ENCODE results near the gene ATP2B2. TPM values are rescaled to one million over a fixed set of nuclear protein-coding genes. Genes with fewer than 3 reads are reported as not detected.

The ATP2B2 gene
- total RNA-seq, 1 experiment from 2014 or later, result not detected

DNA sequence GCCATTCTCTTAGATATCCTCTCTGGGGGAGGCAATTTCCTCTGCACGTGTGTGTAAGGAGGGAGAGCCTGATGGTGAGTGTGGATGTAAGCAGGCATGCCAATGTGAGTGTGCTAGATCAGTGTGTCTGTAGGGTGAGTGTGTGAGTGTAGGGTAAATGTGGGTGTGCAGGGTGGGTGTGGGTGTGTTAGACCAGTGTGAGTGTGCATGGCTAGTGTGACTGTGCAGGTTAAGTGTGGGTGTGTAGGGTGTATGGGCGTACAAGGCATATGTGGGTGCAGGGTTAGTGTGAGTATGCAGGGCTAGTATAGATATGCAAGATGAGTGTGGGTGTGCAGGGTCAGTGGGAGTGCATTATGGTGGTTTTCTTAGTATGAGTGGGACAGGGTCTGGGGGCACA, 48.4 kb downstream of the ATP2B2 start:
- no TSS peak for BruUV-seq (replicated peaks)
- Histone ChIP-seq H3K4me1 (no peaks in the 10 kb centered on the region), H3K36me3 (ENCODE audit: control insufficient read depth, insufficient read depth, low read length) (no peaks in the 10 kb centered on the region), H3K9me3 (no peaks in the 10 kb centered on the region), H3K27me3 (replicated peaks; ENCODE audit: control insufficient read depth, insufficient read depth, low read length) (no peaks in the 10 kb centered on the region), H3K4me3 (ENCODE audit: low read depth, low read length) (no peak overlapping the region)
- Mint-ChIP-seq H3K27me3 (ENCODE audit: insufficient read depth, unreplicated experiment) (peaks cover 12% of the 10 kb centered on the region), H3K36me3 (ENCODE audit: insufficient read depth, unreplicated experiment) (no peaks in the 10 kb centered on the region), H3K27ac (ENCODE audit: unreplicated experiment) (no peak overlapping the region), H3K4me1 (ENCODE audit: low read depth, unreplicated experiment) (no peaks in the 10 kb centered on the region), H3K4me3 (ENCODE audit: unreplicated experiment) (no peak overlapping the region), H3K9me3 (ENCODE audit: unreplicated experiment) (no peaks in the 10 kb centered on the region)
- no peak for DNase-seq
- intact Hi-C loops (cut with micrococcal nuclease; ENCODE audit: unreplicated experiment), result no loop called here
- no peak for TF ChIP-seq CTCF (IDR thresholded peaks at IDR 0.05; ENCODE audit: insufficient read depth in 1 of 2, low read depth in 1 of 2, low read length in 1 of 2, severe bottlenecking in 1 of 2, unreplicated experiment in 1 of 2)
- POLR2A ChIA-PET, result no interaction called here
- CTCF ChIA-PET, result no interaction called here

DNA sequence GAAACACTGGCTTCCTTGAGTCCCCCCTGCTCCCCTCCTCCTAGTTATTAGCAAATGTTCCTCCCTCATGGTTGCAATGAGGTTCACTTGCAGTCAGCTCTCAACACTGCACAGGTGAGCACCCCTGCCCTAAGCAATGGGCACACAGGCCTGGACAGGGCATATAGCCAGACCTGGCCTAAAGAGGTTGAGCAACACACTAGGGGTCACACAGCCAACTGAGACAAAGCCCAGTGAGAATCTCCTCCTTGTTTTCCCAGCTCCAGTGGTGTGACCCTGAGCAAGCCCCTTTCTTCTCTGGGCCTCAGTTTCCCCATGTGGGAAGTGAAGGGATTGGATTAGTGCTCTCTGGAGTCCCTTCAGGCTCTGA, 49.9 kb downstream of the ATP2B2 start:
- Mint-ChIP-seq H3K9me3 (ENCODE audit: unreplicated experiment) (no peaks in the 10 kb centered on the region), H3K36me3 (ENCODE audit: insufficient read depth, unreplicated experiment) (no peaks in the 10 kb centered on the region), H3K27ac (ENCODE audit: unreplicated experiment) (no peak overlapping the region), H3K27me3 (ENCODE audit: insufficient read depth, unreplicated experiment) (peaks cover 12% of the 10 kb centered on the region), H3K4me1 (ENCODE audit: low read depth, unreplicated experiment) (no peaks in the 10 kb centered on the region), H3K4me3 (ENCODE audit: unreplicated experiment) (no peak overlapping the region)
- ChIA-PET CTCF (no interaction called here), POLR2A (no interaction called here)
- no peaks in the 10 kb centered on the region for H3K9me3 ChIP-seq
- intact Hi-C loops (cut with micrococcal nuclease; ENCODE audit: unreplicated experiment), result no loop called here
- no peak for DNase-seq
- no TSS peak for BruUV-seq (replicated peaks)
- H3K4me1 ChIP-seq, result no peaks in the 10 kb centered on the region
- no peak overlapping the region for H3K4me3 ChIP-seq (ENCODE audit: low read depth, low read length)
- no peaks in the 10 kb centered on the region for H3K27me3 ChIP-seq (replicated peaks; ENCODE audit: control insufficient read depth, insufficient read depth, low read length)
- no peaks in the 10 kb centered on the region for H3K36me3 ChIP-seq (ENCODE audit: control insufficient read depth, insufficient read depth, low read length)
- no peak for TF ChIP-seq CTCF (IDR thresholded peaks at IDR 0.05; ENCODE audit: insufficient read depth in 1 of 2, low read depth in 1 of 2, low read length in 1 of 2, severe bottlenecking in 1 of 2, unreplicated experiment in 1 of 2)

DNA sequence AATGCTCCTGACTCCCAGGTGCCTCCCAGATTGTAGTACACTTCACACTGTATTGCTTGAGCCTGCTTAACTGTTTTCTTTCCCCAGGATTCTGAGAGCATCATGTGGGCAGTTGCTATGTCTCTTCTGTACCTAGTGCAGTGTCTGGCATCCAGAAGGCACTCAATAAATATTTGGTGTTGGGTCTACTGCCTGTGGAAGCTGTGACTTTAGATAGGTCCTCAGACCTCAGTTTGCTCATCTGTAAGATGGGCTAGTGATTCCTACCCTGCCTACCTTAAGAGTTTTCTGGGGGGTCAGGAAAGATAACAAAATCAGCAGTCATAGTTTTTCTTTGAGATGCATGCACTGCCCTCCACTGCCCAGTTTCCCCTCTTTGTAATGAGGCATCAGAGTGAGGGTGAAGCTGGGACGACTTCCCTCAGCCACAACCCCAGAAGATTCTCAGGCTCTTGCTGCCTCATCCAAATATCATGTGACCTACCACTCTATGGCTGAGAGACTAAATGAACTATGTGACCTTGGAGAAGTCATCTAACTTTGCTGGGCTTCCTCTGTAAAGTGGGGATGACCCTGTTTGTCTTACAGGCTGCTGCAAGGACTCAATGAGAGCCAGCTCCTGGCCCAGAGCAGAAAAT, 50.4 kb downstream of the ATP2B2 start:
- ChIA-PET CTCF (no interaction called here), POLR2A (no interaction called here)
- intact Hi-C loops (cut with micrococcal nuclease; ENCODE audit: unreplicated experiment), result no loop called here
- no peaks in the 10 kb centered on the region for H3K9me3 Mint-ChIP-seq (ENCODE audit: unreplicated experiment)
- H3K4me3 Mint-ChIP-seq (ENCODE audit: unreplicated experiment), result no peak overlapping the region
- no peak for TF ChIP-seq CTCF (IDR thresholded peaks at IDR 0.05; ENCODE audit: insufficient read depth in 1 of 2, low read depth in 1 of 2, low read length in 1 of 2, severe bottlenecking in 1 of 2, unreplicated experiment in 1 of 2)
- peaks cover 15% of the 10 kb centered on the region for H3K27me3 Mint-ChIP-seq (ENCODE audit: insufficient read depth, unreplicated experiment)
- no peak overlapping the region for H3K27ac Mint-ChIP-seq (ENCODE audit: unreplicated experiment)
- no peaks in the 10 kb centered on the region for H3K27me3 ChIP-seq (replicated peaks; ENCODE audit: control insufficient read depth, insufficient read depth, low read length)
- no peak for DNase-seq
- H3K4me1 Mint-ChIP-seq (ENCODE audit: low read depth, unreplicated experiment), result no peaks in the 10 kb centered on the region
- H3K36me3 Mint-ChIP-seq (ENCODE audit: insufficient read depth, unreplicated experiment), result no peaks in the 10 kb centered on the region
- H3K9me3 ChIP-seq, result no peaks in the 10 kb centered on the region
- no TSS peak for BruUV-seq (replicated peaks)
- H3K4me3 ChIP-seq (ENCODE audit: low read depth, low read length), result no peak overlapping the region
- no peaks in the 10 kb centered on the region for H3K36me3 ChIP-seq (ENCODE audit: control insufficient read depth, insufficient read depth, low read length)
- no peaks in the 10 kb centered on the region for H3K4me1 ChIP-seq
